Skeletal muscle tissue (tissue), 4 donors: ENCODE results near the gene AFF3. TPM values are rescaled to one million over a fixed set of nuclear protein-coding genes. Genes with fewer than 3 reads are reported as not detected.

Experiments used
- H3K27ac ChIP-seq: one replicate; pipeline ENCODE4 v1.7.0; 2013; ENCODE audit warnings: mild to moderate bottlenecking, low read depth, low read length, inconsistent platforms
- H3K27me3 ChIP-seq, 3 donors: one replicate each; pipeline ENCODE4 v1.7.0; 2013; ENCODE audit warnings: low read length in 3 of 3; ENCODE audit not compliant: control insufficient read depth in 3 of 3, insufficient read depth in 3 of 3
- H3K36me3 ChIP-seq, 3 donors: one replicate each; pipeline ENCODE4 v1.7.0; 2013; ENCODE audit warnings: low read length in 3 of 3; ENCODE audit not compliant: control insufficient read depth in 3 of 3, insufficient read depth in 3 of 3
- H3K4me1 ChIP-seq, 3 donors: one replicate each; pipeline ENCODE4 v1.7.0; 2013; ENCODE audit warnings: low read length in 3 of 3, mild to moderate bottlenecking in 3 of 3; ENCODE audit not compliant: control insufficient read depth in 3 of 3, insufficient read depth in 3 of 3
- H3K4me3 ChIP-seq, 3 donors: one replicate each; pipeline ENCODE4 v1.7.0; 2013; ENCODE audit warnings: low read length in 3 of 3
- H3K9ac ChIP-seq, 3 donors: one replicate each; pipeline ENCODE4 v1.7.0; 2013; ENCODE audit warnings: low read length in 3 of 3, mild to moderate bottlenecking in 3 of 3, moderate library complexity in 2 of 3, low read depth in 1 of 3
- H3K9me3 ChIP-seq, 3 donors: one replicate each; pipeline ENCODE4 v1.7.0; 2013; ENCODE audit warnings: low read length in 3 of 3; ENCODE audit not compliant: control insufficient read depth in 3 of 3
- total RNA-seq: library from RNA; depleted of rRNA; stranded (reverse); fragments of >200 nt; gene quantifications from one replicate; pipeline ENCODE4 v1.2.3, GENCODE V29; 2014
- donor health status: Osteomylitis.

Gene AFF3
- total RNA-seq, 1 donor from 2014 or later = 8.4 TPM

GRCh38 chr2:99640635-99641151 is 501.7 kb downstream of the AFF3 start:
- Histone ChIP-seq H3K4me1 (peaks cover 36 to 37% (median 37%) of the 10 kb centered on the region in 3 donors), H3K27me3 (no peaks in the 10 kb centered on the region), H3K9ac (no peak overlapping the region), H3K4me3 (no peak overlapping the region), H3K36me3 (no peaks in the 10 kb centered on the region), H3K9me3 (no peaks in the 10 kb centered on the region), H3K27ac (no peak overlapping the region)

DNA sequence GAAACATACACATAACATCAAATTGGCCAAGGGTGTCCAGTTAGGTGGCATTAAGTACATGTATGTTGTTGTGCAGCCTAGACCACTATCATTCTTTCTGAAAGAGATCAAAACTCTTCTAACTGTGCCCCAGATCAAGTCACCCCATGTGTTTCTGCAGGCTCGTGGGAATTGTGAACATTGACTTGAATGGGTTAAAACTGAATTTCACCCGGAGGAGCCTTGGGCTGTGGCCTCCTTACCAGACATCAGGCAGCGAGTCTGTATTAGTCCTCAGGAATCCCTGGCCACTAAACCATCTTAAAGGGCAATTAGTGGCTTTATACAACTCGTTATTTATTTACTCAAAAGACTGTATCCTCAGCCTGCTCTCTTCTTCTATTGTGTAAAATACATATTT is 503.6 kb downstream of the AFF3 start:
- H3K27me3 ChIP-seq = no peaks in the 10 kb centered on the region
- H3K27ac ChIP-seq = no peak overlapping the region
- H3K36me3 ChIP-seq = no peaks in the 10 kb centered on the region
- H3K4me1 ChIP-seq = peaks cover 29 to 32% (median 30%) of the 10 kb centered on the region in 3 donors
- no peak overlapping the region for H3K4me3 ChIP-seq
- no peak overlapping the region for H3K9ac ChIP-seq
- no peaks in the 10 kb centered on the region for H3K9me3 ChIP-seq

DNA sequence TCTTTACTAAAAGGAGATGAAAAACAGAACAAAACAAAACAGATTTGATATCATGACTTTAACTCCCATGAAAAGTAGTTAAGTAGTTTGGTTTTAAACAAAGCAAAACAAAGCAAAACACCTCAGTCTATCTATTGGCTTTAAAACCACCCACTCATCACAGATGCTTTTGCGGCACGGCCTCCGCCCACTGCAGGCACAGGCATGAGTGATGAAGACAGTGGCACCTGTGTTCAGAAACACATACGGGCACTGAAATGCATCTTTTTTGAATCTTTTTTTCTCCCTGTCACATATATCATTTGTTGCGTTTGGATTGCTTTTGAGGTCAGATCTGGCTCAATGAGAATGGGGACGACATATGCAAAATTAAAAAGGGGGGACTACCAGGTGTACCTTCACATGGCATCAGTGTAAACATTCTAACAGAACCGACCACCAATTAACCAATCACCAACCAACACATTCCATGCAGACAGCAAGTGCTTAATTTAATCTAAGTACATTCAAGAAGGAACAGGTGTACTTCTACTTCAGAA is 505.2 kb downstream of the AFF3 start:
- H3K4me3 ChIP-seq = no peak overlapping the region
- H3K4me1 ChIP-seq = peaks cover 27 to 28% (median 27%) of the 10 kb centered on the region in 3 donors
- peak overlapping the region; percentile 60 for H3K27ac ChIP-seq
- no peaks in the 10 kb centered on the region for H3K9me3 ChIP-seq
- H3K36me3 ChIP-seq = no peaks in the 10 kb centered on the region
- H3K9ac ChIP-seq = peak overlapping the region in 1 of 3 donors; percentile 1
- H3K27me3 ChIP-seq = no peaks in the 10 kb centered on the region

GRCh38 chr2:99636144-99637034 is 506.0 kb downstream of the AFF3 start:
- no peaks in the 10 kb centered on the region for H3K36me3 ChIP-seq
- peaks cover 27 to 28% (median 27%) of the 10 kb centered on the region in 3 donors for H3K4me1 ChIP-seq
- no peaks in the 10 kb centered on the region for H3K27me3 ChIP-seq
- H3K4me3 ChIP-seq = peak overlapping the region; percentile 8 to 45 (median 33)
- no peaks in the 10 kb centered on the region for H3K9me3 ChIP-seq
- peak overlapping the region; percentile 60 for H3K27ac ChIP-seq
- peak overlapping the region in 2 of 3 donors; percentile 1 to 51 for H3K9ac ChIP-seq

DNA sequence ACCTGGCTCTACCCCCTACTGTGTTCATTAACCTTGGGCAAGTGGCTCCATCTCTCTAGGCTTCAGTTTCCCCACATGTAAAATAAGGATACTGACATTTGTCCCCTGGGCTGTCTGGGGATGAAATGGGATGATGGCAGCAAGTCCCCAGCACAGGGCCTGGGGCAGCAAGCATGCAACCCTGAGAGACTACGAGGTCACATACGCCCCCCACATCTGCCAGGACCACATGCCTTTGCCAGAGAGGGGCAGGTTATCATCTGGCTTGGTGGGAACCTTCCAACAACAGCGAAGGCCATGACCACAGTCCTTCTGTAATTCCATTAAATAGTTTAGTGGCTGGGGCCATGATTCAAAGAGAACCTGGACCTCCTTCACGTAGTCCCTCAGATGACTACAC is 506.7 kb downstream of the AFF3 start:
- Histone ChIP-seq H3K36me3 (no peaks in the 10 kb centered on the region), H3K27me3 (no peaks in the 10 kb centered on the region), H3K4me1 (peaks cover 22 to 25% (median 23%) of the 10 kb centered on the region in 3 donors), H3K9ac (peak overlapping the region in 1 of 3 donors; percentile 1), H3K9me3 (no peaks in the 10 kb centered on the region), H3K4me3 (no peak overlapping the region), H3K27ac (peak overlapping the region; percentile 60)

DNA sequence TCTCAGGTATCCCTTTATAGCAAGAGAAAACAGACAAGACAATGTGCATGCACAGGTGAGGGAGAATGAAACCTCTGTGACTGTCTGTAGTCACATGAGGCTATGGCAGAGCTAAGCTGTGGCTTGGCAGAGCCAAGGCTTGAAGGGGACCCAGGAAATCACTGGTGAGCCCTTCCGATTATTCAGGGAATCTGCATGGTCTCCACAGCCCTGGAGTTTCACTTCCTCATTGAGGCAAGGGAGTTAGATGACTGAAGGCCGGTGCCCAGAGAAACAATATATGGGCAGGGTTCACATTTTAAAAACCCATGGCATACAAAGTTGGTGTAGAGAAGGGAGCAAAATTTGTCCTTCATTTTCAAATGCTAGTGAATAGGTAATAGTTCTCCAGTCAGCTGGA is 508.2 kb downstream of the AFF3 start:
- Histone ChIP-seq H3K27ac (no peak overlapping the region), H3K4me3 (no peak overlapping the region), H3K36me3 (no peaks in the 10 kb centered on the region), H3K27me3 (no peaks in the 10 kb centered on the region), H3K9ac (no peak overlapping the region), H3K9me3 (no peaks in the 10 kb centered on the region), H3K4me1 (peaks cover 22% of the 10 kb centered on the region in 3 donors)

DNA sequence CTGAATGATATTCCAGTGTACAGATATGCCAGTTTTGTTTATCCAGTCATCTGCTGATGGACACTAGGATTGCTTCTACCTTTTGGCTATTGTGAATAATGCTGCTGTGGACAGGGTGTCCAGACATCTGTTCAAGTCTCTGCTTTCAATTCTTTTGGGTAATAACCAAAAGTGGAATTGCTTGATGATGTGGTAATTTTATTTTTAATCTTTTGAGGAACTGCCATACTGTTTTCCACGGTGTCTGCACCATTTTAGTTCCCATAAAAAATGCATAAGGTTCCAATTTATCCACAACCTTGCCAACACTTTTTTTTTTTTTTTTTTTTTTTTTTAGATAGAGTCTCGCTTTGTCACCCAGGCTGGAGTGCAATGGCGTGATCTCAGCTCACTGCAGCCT is 510.7 kb downstream of the AFF3 start:
- no peaks in the 10 kb centered on the region for H3K36me3 ChIP-seq
- H3K4me3 ChIP-seq = no peak overlapping the region
- no peak overlapping the region for H3K9ac ChIP-seq
- H3K27ac ChIP-seq = no peak overlapping the region
- peaks cover 14 to 16% (median 14%) of the 10 kb centered on the region in 3 donors for H3K4me1 ChIP-seq
- H3K27me3 ChIP-seq = no peaks in the 10 kb centered on the region
- no peaks in the 10 kb centered on the region for H3K9me3 ChIP-seq

DNA sequence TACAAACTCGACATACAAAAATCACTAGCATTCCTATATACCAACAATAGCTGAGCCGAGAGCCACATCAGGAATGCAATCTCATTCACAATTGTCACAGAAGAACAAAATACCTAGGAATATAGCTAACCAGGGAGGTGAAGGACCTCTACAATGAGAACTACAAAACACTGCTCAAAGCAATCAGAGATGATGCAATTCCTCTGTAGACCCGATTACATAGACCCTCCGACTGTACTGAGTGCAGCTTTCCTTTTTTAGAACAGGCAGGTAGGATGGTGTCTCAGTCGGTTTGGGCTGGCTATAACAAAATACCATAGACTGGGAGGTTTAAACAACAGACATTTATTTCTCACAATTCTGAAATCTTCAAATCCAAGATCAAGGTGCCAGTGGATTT is 513.1 kb downstream of the AFF3 start:
- no peaks in the 10 kb centered on the region for H3K36me3 ChIP-seq
- no peaks in the 10 kb centered on the region for H3K9me3 ChIP-seq
- no peak overlapping the region for H3K27ac ChIP-seq
- H3K27me3 ChIP-seq = no peaks in the 10 kb centered on the region
- H3K4me1 ChIP-seq = no peaks in the 10 kb centered on the region
- no peak overlapping the region for H3K4me3 ChIP-seq
- no peak overlapping the region for H3K9ac ChIP-seq

GRCh38 chr2:99626158-99626557 is 516.2 kb downstream of the AFF3 start:
- Histone ChIP-seq H3K36me3 (no peaks in the 10 kb centered on the region), H3K4me1 (no peaks in the 10 kb centered on the region), H3K4me3 (no peak overlapping the region), H3K9ac (no peak overlapping the region), H3K27ac (no peak overlapping the region), H3K27me3 (peaks cover 0 to 3% (median 0%) of the 10 kb centered on the region in 3 donors), H3K9me3 (no peaks in the 10 kb centered on the region)

GRCh38 chr2:99624677-99625076 is 517.7 kb downstream of the AFF3 start:
- H3K4me1 ChIP-seq = no peaks in the 10 kb centered on the region
- no peaks in the 10 kb centered on the region for H3K9me3 ChIP-seq
- H3K36me3 ChIP-seq = no peaks in the 10 kb centered on the region
- H3K27me3 ChIP-seq = peaks cover 0 to 3% (median 0%) of the 10 kb centered on the region in 3 donors
- H3K27ac ChIP-seq = no peak overlapping the region
- H3K9ac ChIP-seq = no peak overlapping the region
- H3K4me3 ChIP-seq = no peak overlapping the region
